HG02885 (cell line): ENCODE data around the gene CHRM5.

Experiments used
- ATAC-seq: cut with Tn5 transposase; IDR thresholded peaks from one replicate; pipeline ENCODE4 v1.9.1; 2021; ENCODE audit warnings: mild to moderate bottlenecking; ENCODE audit not compliant: unreplicated experiment, poor library complexity

CHRM5 gene

GRCh38 chr15:33968224-33968623 is at the start of gene CHRM5:
Gene CHRM5, plus strand, starts transcription at chr15:33968497. Its CDS starts 94,221 bp downstream, at chr15:34062718.
- no peak for ATAC-seq

DNA sequence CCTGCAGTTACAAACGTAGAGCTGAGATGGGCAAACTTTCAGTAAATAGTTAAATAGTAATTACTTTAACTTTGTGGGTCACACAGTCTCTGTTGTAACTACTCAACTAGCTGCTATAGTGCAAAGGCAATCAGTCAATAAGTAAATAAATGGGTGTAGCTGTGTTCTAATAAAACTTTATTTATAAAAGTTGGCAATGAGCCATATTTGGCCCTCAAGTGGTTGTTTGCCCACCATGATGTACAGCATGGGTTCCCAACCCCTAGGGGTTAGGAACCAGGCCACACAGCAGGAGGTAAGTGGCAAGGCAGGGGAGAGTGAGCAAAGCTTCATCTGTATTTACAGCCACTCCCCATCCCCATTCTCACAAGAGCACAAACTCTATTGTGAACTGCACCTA is 44.9 kb upstream of the CHRM5 start:
- ATAC-seq: no peak

DNA sequence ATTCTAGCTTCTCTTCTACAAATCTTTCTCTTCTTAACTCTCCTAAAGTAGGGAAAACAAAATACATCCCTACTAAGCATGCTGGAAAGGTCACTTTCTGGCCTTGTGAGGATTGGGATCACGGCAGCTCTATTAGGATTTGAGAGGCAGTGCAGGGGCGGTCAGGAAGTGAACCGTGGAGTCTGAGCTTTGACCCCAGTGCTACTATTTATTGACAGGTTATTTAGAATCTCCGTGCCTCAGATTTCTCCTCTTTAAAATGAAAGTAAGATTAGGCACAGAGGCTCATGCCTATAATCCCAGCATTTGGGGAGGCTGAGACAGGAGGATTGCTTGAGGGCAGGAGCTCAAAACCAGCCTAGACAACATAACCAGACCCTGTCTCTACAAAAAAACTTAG is 42.0 kb upstream of the CHRM5 start:
- ATAC-seq: no peak

DNA sequence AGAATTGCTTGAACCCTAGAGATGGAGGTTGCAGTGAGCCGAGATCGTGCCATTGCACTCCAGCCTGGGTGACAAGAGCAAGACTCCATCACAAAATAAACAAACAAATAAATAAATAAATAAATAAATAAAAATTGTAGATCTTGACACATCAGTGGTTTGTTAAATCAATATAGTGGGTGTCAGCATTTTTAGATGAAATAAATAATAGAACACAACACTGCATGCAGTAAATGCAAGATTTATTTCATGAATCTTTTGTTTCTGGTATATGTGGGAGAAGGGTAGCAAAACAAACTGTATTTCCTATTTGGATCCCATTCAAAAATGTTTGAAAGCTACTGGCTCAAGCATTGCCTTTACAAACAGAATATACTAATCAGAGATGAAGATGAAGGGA is 35.6 kb upstream of the CHRM5 start:
- no peak for ATAC-seq

DNA sequence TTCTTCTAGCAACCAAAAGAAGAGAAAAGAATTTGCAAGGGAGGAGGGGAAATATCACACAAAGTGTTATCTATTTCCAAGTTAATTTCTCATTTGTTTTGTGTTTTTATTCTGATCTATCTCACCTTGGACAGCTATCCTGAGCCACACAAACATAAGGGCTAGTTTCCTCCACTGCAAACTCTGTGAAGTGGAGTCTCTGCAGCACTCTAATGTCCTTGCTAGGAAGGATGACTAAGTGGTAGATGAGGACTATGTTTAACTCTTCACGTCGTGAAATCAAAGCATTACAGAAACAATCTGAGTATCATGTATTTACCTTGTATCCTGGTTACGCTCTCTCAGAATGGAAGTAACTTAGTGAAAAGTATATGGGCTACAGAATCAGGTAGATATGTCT is 33.9 kb upstream of the CHRM5 start:
- ATAC-seq: no peak

DNA sequence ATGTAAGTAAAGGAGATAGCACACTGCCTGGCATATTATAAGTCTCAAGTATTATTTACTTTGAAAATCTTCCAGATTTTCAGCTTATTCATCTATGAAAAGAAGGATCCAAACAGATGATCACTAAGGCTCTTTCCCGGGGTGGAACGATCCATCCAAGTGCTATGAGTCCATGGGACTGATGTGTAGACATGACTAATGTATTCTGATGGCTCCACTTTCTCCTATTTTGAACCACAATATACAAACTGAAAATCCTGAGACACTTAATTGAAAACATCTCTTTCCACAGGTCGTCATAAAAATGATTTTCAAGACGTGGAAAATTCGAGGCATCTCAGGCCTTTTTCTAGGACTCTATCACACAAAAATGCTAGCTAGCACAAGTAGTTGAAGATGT is 33.4 kb upstream of the CHRM5 start:
- ATAC-seq: no peak

GRCh38 chr15:33941279-33942063 is 26.8 kb upstream of the CHRM5 start:
- ATAC-seq: peak; percentile 78

DNA sequence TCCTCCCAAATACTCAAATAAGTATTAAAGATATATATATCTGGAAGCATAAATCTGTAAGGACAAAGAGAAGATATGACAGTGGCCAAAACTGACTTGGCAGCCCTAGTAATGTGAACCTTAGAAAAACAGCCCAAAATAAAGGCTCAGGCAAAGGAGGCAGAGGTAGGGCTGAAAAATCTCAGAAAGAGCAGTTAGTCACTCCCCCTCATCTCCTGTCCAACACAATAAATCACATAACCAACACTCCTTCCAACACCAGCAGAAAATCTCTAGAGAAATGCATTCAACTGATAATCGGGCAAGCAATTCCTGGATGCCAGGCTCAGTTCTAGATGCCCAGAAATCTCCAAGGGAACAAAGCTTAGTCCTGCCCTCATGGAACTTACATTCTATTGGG is 22.1 kb upstream of the CHRM5 start:
- no peak for ATAC-seq

DNA sequence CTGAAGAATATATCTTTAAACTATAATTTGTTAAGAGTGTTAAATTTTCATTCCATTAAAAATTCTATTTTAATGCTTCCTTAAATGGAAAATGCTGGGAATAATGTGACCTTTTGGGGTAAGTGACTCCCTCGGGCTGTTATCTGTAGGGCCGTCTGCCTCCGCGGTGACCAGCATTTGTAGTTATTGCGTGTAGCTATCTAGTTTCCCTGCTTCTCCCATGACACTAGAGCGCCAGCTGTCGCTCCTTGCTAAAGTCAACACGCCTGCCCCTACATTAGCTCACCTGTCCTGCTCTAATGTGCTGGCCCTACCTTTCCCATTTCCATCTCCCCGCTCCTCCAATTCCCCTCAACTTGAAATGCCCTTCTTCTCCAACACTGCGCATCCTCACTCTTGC is 12.4 kb upstream of the CHRM5 start:
- no peak for ATAC-seq

GRCh38 chr15:33956397-33956796 is 11.9 kb upstream of the CHRM5 start:
- no peak for ATAC-seq

- ATAC-seq: no peak
These were observed 8.3 kb upstream of the CHRM5 start for GRCh38 chr15:33959844-33960548.

- ATAC-seq: no peak
These were observed 7.8 kb upstream of the CHRM5 start for GRCh38 chr15:33960549-33960935.

- no peak for ATAC-seq
These were observed 4.2 kb upstream of the CHRM5 start for GRCh38 chr15:33963831-33964664.

- ATAC-seq: no peak
These were observed 3.6 kb upstream of the CHRM5 start for GRCh38 chr15:33964665-33965040.

DNA sequence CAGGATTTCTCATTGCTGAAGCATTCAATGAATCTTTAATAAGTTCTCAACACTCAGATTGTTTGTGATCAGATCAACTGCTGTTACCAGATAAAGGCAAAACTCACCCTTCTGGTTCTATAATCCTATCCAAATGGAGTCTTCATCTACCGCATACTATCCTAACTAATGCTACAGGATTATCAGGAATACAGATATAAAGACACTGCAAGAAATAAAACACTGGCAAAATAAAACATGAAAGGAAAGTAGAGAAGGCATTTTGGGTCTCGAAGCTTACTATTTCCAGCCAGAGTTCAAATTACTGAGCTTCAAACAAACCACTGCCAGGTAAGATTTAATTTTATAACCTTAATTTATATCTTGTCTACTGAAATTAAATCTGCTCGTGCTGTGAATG is 524 bp downstream of the CHRM5 start:
- no peak for ATAC-seq

- ATAC-seq: no peak
These were observed 3.5 kb downstream of the CHRM5 start for GRCh38 chr15:33971811-33972210.

DNA sequence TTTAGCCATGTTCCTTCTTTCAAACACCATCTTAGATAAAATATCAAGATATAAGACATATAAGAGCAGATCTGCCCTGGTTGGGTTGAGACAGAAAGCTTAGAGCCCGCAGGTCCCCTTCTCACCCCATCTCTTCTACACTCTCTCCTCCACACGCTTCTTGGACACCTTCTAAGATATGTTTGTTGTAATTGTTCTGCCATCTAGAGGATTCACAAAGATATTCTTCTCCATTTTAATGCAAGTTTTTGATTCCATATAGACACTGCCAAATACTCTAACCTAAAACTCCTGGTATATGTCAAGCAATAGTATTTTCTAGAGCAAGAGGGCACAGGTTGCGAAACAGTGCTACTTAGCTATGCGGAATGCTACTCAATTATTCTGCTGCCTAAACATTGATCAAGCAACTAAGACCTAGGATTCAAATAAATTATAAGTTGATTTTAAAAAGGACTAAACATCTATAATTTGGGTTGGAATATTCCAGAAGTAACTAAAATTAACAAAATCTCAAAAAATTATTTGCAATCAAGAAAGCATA is 6.8 kb downstream of the CHRM5 start:
- no peak for ATAC-seq

DNA sequence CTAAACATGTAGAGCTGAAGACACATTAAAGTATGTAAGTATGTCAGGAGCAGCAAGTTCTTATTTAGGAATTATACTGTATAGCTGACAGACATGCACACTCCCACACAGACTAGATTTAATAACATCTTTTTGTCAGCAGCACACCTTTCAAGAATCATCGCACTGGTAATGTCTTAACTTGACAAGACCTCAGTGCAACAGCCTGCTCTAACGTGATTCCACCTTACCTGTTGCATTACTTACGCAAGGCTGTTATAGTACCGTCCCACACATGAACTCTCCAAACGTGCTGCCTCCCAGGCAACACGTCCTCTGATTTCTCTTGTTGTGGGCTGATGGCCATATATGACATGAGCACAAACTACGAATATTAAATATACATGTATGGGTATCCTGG is 11.9 kb downstream of the CHRM5 start:
- ATAC-seq: no peak

- ATAC-seq: no peak
These were observed 14.2 kb downstream of the CHRM5 start for GRCh38 chr15:33982516-33982915.

- ATAC-seq: no peak
These were observed 17.0 kb downstream of the CHRM5 start for GRCh38 chr15:33985287-33985686.

DNA sequence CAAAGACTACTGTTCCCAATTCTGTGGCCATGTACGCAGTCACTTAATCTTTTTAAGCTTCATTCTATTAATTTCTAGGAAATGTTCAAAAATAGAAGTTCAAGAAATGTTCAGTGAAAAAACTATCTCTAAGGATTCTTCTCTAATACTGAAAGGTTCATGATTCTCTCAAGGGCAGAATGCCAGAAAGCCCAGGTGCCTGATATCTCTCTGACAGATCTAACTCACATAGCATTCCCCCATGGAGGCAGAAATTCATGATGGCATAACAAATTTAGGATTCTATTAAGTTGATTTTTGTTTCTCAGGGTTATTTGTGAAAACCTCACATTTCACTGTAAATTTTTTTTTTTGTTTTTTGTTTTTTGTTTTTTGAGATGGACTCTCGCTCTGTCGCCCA is 17.5 kb downstream of the CHRM5 start:
- no peak for ATAC-seq
